A549 treated with RU486 at 1 μM for 4 hours (cell line): ENCODE results near the gene STX17. TPM values are rescaled to one million over a fixed set of nuclear protein-coding genes. Genes with fewer than 3 reads are reported as not detected.

Experiments used
- total RNA-seq: library from RNA; stranded (reverse); fragments of 200-300 nt; extraction: Qiagen RNA extraction; gene quantifications from 5 replicates; pipeline ENCODE4 v1.2.3, GENCODE V29; 2022; ENCODE audit warnings: low read depth

STX17 gene
- total RNA-seq, result 5.4 to 10.9 TPM (median 8.8 TPM) in 5 replicates

GRCh38 chr9:99906403-99907207 is at the start of gene STX17:
STX17 (plus strand) TSS chr9:99906654; CDS start chr9:99915240, 8,586 bp downstream.

Other genes with a start within 250 kb of the STX17 start
- gene NR4A3, start 84.8 kb upstream of the STX17 start, total RNA-seq, result 1.1 to 3.5 TPM (median 2.6 TPM) in 5 replicates
- 11.3 to 16.0 TPM (median 14.4 TPM) in 5 replicates for gene ERP44, start 192.3 kb downstream of the STX17 start, total RNA-seq
- 9.0 to 10.9 TPM (median 9.9 TPM) in 5 replicates for gene INVS, start 192.6 kb downstream of the STX17 start, total RNA-seq